Stomach (tissue), 9 donors: ENCODE measurements around the gene CDC14A. TPM values are rescaled to one million over a fixed set of nuclear protein-coding genes. Genes with fewer than 3 reads are reported as not detected.

ENCODE experiments used
- DNase-seq, 2 donors: peaks; one replicate each; pipeline versions ENCODE4 v3.0.0 to v3.0.0-alpha.2; 2013 to 2019
- H3K27ac ChIP-seq, 5 donors: fragments of 200-600 bp in 4 of 5; sonication (generic) in 4 of 5; one replicate each; pipeline ENCODE4 v1.5.1; 2013 to 2019; ENCODE audit warnings: mild to moderate bottlenecking in 1 of 5, moderate library complexity in 1 of 5
- H3K27me3 ChIP-seq, 3 donors: fragments of 200-600 bp; sonication (generic); one replicate each; pipeline ENCODE4 v1.5.1; 2017 to 2019; ENCODE audit warnings: mixed run types in 1 of 3
- H3K36me3 ChIP-seq, 4 donors: fragments of 200-600 bp; sonication (generic); 1 replicate in 3 of 4; 2 replicates in 1 of 4; pipeline ENCODE4 v1.5.1; 2016 to 2019
- H3K4me1 ChIP-seq, 4 donors: fragments of 200-600 bp; sonication (generic); one replicate each; pipeline ENCODE4 v1.5.1; 2016 to 2019
- H3K4me3 ChIP-seq, 4 donors: fragments of 200-600 bp; sonication (generic) in 3 of 4; one replicate each; pipeline ENCODE4 v1.5.1; 2016 to 2019; ENCODE audit warnings: mild to moderate bottlenecking in 1 of 4
- H3K9me3 ChIP-seq, 4 donors: fragments of 200-600 bp; sonication (generic); one replicate each; pipeline ENCODE4 v1.5.1; 2016 to 2019
- CTCF ChIP-seq, 7 experiments: fragments of 450-650 bp in 4 of 7; fragments of 200-600 bp in 3 of 7; sonication (generic) in 3 of 7; IDR thresholded peaks; one replicate each; pipeline ENCODE4 v1.5.1; 2016 to 2019; ENCODE audit warnings: antibody characterized with exemption in 7 of 7, control low read depth in 2 of 7, mild to moderate bottlenecking in 1 of 7
- EP300 ChIP-seq: sonication (generic); formaldehyde crosslinking; IDR thresholded peaks from one replicate; pipeline ENCODE4 v1.6.1; 2017; ENCODE audit warnings: antibody characterized with exemption
- POLR2A ChIP-seq, 4 donors: fragments of 450-650 bp; IDR thresholded peaks; one replicate each; pipeline ENCODE4 v1.6.1; 2016; ENCODE audit warnings: antibody characterized with exemption in 4 of 4, control low read depth in 2 of 4, mild to moderate bottlenecking in 1 of 4, moderate library complexity in 1 of 4
- POLR2AphosphoS5 ChIP-seq, 3 donors: sonication (generic); formaldehyde crosslinking; IDR thresholded peaks; one replicate each; pipeline ENCODE4 v1.6.1; 2016; ENCODE audit warnings: antibody characterized with exemption in 3 of 3
- WGBS, 5 donors: extraction: QIAGEN DNeasy Blood & Tissue Kit in 3 of 5; methylation state at CpG; one replicate each; pipeline versions ENCODE4 v1.1.5 to v1.1.7; 2013 to 2018; 5-methylcytosine and 5-hydroxymethylcytosine counted together
- intact Hi-C: fragments of 100-400 bp; cut with DNase I; formaldehyde crosslinking; loops from one replicate; pipeline ENCODE4 v1.15.1; 2023; ENCODE audit warnings: low total_unique reads
- polyA plus RNA-seq, 3 donors: library from polyadenylated mRNA; stranded (reverse); fragments of 200-250 nt; gene quantifications; one replicate each; pipeline ENCODE4 v1.2.3, GENCODE V29; 2013
- total RNA-seq, 5 donors: library from RNA; depleted of rRNA; stranded (reverse); fragments of >200 nt; gene quantifications; one replicate each; pipeline versions ENCODE4 v1.1.0 to v1.2.3, GENCODE V29; 2014 to 2016
- donor health status: healthy with polysubstance abuse.
- donor health status: Bipolar disorder and iron deficiency.
- donor health status: healthy.

Gene CDC14A
- total and polyA plus RNA-seq, 8 donors = 2.1 to 31.0 (median 12.1) TPM

- DNase-seq = no peak
- Histone ChIP-seq H3K4me3 (no peak overlapping the region), H3K36me3 (no peaks in the 10 kb centered on the region), H3K27ac (no peak overlapping the region), H3K9me3 (no peaks in the 10 kb centered on the region), H3K27me3 (no peaks in the 10 kb centered on the region), H3K4me1 (peaks cover 0 to 7% (median 4%) of the 10 kb centered on the region in 4 donors)
- intact Hi-C loops = no loop called here
- TF ChIP-seq POLR2A (IDR thresholded peaks at IDR 0.05) = no peak
- TF ChIP-seq EP300 = no peak
- no peak for TF ChIP-seq CTCF (IDR thresholded peaks at IDR 0.05)
- TF ChIP-seq POLR2AphosphoS5 (IDR thresholded peaks at IDR 0.05) = no peak
- 85 to 98% (median 90%) methylated on average over 2 of the region's 2 CpGs for WGBS, 5 donors
Measured at GRCh38 chr1:100346387-100346786, 5.9 kb upstream of the CDC14A start.

GRCh38 chr1:100347009-100347966 lies 5.0 kb upstream of the CDC14A start:
- Histone ChIP-seq H3K36me3 (no peaks in the 10 kb centered on the region), H3K27ac (no peak overlapping the region), H3K4me1 (peaks cover 0 to 7% (median 4%) of the 10 kb centered on the region in 4 donors), H3K4me3 (no peak overlapping the region), H3K9me3 (no peaks in the 10 kb centered on the region), H3K27me3 (no peaks in the 10 kb centered on the region)
- intact Hi-C loops = no loop called here
- DNase-seq = no peak
- TF ChIP-seq POLR2AphosphoS5 (IDR thresholded peaks at IDR 0.05) (no peak), EP300 (no peak), CTCF (IDR thresholded peaks at IDR 0.05) (no peak), POLR2A (IDR thresholded peaks at IDR 0.05) (no peak)
- 69 to 77% (median 72%) methylated on average over 5 of the region's 5 CpGs for WGBS, 5 donors

DNA sequence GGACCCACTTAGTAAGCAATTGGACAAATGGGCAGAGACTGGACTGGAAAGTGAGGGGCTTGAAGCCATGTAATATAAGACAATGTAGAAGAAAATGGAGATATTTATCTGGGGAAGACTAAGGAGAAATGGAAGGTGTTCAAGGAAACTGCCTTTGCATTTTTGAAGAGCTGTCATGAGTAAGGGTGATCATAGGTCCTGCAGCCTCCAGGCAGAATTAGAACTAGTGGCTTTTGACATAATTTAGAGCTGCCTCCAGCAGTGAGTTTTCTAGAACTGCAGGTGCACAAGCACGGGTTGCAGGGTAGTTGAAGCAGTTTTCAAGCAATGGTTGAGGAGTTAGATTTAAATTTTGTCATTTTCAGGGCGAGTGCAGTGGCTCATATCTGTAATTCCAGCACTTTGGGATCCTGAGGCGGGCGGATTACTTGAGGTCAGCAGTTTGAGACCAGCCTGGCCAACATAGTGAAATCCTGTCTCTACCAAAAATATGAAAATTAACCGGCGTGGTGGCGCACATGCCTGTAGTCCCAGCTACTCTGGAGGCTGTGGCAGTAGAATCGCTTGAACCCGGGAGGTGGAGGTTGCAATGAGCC lies 3.7 kb upstream of the CDC14A start:
- intact Hi-C loops = no loop called here
- DNase-seq = no peak
- H3K27me3 ChIP-seq = no peaks in the 10 kb centered on the region
- no peaks in the 10 kb centered on the region for H3K36me3 ChIP-seq
- H3K9me3 ChIP-seq = no peaks in the 10 kb centered on the region
- 81 to 91% (median 86%) methylated on average over 9 of the region's 9 CpGs for WGBS, 5 donors
- TF ChIP-seq POLR2A (IDR thresholded peaks at IDR 0.05) (no peak), EP300 (no peak), POLR2AphosphoS5 (IDR thresholded peaks at IDR 0.05) (no peak), CTCF (IDR thresholded peaks at IDR 0.05) (no peak)
- H3K4me3 ChIP-seq = no peak overlapping the region
- no peak overlapping the region for H3K27ac ChIP-seq
- H3K4me1 ChIP-seq = peaks cover 0 to 13% (median 9%) of the 10 kb centered on the region in 4 donors

DNA sequence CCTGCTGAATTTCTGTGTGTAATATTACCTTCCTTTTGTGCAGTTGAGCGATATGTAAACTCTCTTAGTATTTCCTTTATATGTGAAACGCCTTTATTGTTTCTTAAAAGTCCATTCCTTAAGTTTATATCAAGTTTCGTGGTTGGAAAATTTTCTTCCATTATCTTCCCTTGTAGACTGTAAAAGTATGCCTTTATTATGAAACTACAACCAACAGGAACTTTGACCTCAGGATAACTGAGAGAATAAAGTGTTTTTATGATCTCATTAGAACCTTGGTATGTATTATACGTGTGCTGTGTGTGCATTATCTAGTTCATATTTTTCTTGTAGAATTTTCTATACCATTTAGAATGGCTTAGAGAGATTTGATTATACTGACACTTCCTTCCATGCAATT lies 3.1 kb upstream of the CDC14A start:
- WGBS, 5 donors = 40 to 60% (median 53%) methylated on average over 4 of the region's 4 CpGs

More for the DNA sequence above, 3.1 kb upstream of the CDC14A start:
- no peak for DNase-seq
- no peaks in the 10 kb centered on the region for H3K36me3 ChIP-seq
- intact Hi-C loops = no loop called here
- H3K27me3 ChIP-seq = no peaks in the 10 kb centered on the region
- no peaks in the 10 kb centered on the region for H3K9me3 ChIP-seq
- no peak overlapping the region for H3K27ac ChIP-seq
- no peak overlapping the region for H3K4me3 ChIP-seq
- TF ChIP-seq CTCF (IDR thresholded peaks at IDR 0.05) (no peak), EP300 (no peak), POLR2AphosphoS5 (IDR thresholded peaks at IDR 0.05) (no peak)
- peaks cover 5 to 19% (median 15%) of the 10 kb centered on the region in 4 donors for H3K4me1 ChIP-seq
